ENCODE results near the gene AP3M1.
A peak's percentile ranks its signal among the peaks of the same experiment; 100 is the strongest.
"Not testable (repeated sequence)": the region's sequence is repeated elsewhere in the genome, so short reads cannot be mapped to it uniquely, and the experiment has no call there.

AP3M1 gene

DNA sequence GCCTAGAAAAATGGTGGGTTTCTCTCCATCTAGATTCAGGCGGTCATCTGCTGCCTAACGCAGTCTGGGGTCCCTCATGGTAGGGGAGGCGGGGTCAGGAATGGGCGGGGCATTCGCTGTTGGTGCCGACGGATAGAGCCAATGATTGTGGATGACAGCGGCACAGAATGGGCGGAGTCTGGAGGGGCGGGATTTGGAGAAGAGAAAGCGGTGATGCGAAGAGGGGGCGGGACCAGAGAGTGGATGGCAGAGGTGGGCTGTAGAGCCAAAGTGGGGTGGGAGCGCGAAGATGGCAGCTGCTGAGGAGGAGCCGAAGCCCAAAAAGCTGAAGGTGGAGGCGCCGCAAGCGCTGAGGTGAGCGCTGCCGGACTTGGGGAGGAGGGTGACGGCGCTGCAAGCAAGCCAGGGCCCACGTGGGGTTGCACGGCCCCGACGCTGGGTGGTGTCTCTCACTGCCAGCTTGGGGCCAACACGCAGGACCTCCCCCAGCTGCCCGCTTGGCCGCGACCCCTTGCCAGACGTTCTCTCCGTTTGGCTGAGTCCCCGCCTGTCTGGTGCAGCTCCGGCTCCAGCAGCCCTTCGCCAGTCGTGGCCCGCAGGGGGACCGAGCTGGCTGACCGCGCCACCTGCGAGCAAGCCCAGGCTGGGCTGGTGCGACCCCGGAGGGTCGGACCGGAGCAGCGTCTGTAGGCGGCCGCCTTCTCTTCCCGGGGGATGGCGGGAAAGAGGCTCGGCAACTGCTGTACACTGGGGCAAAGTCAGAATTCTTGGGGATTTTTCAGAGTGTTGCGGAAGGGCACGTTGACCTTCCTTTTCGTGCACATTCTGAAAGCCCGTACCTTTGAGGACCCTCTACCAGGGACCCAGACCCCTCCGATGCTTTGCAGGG lies 606 bp upstream of the AP3M1 start, which contains the start of gene ADK:
Gene ADK, plus strand, starts transcription at position 232 of the 889 bp plus-strand sequence. Its CDS starts 58 bp downstream, at position 290.
- in situ Hi-C loops (cut with HindIII; ENCODE audit: low sequenced_read_pairs): no loop called here
- peak within 1 kb of the TSS; percentile 95 for H3K4me3 ChIP-seq (ENCODE audit: low read depth, low read length)
- peak; percentile 96 for DNase-seq (ENCODE audit: low read depth)
- TF ChIP-seq, protein P1, sequence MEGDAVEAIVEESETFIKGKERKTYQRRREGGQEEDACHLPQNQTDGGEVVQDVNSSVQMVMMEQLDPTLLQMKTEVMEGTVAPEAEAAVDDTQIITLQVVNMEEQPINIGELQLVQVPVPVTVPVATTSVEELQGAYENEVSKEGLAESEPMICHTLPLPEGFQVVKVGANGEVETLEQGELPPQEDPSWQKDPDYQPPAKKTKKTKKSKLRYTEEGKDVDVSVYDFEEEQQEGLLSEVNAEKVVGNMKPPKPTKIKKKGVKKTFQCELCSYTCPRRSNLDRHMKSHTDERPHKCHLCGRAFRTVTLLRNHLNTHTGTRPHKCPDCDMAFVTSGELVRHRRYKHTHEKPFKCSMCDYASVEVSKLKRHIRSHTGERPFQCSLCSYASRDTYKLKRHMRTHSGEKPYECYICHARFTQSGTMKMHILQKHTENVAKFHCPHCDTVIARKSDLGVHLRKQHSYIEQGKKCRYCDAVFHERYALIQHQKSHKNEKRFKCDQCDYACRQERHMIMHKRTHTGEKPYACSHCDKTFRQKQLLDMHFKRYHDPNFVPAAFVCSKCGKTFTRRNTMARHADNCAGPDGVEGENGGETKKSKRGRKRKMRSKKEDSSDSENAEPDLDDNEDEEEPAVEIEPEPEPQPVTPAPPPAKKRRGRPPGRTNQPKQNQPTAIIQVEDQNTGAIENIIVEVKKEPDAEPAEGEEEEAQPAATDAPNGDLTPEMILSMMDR (IDR thresholded peaks at IDR 0.05; ENCODE audit: low read depth, low read length, missing control alignments): peak; percentile 19

DNA sequence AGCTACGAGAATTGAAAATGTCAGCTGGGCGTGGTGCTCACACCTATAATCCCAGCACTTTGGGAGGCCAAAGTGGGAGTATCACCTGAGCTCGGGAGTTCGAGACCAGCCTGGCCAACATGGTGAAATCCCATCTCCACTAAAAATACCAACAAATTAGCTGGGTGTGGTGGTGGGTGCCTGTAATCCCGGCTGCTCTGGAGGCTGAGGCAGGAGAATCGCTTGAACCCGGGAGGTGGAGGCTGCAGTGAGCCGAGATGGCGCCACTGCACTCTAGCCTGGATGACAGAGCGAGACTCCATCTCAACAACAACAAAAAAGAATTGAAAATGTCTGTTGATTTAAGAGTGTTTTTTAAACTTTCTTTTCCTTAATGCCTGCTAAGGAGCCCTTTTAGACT lies 3.6 kb downstream of the AP3M1 start:
- H3K4me3 ChIP-seq (ENCODE audit: low read depth, low read length); DNase-seq (ENCODE audit: low read depth); in situ Hi-C loops (cut with HindIII; ENCODE audit: low sequenced_read_pairs): not testable (repeated sequence)

GRCh38 chr10:74145133-74145532 lies 5.5 kb downstream of the AP3M1 start:
- H3K4me3 ChIP-seq (ENCODE audit: low read depth, low read length): no peak overlapping the region
- TF ChIP-seq, protein P1 (IDR thresholded peaks at IDR 0.05; ENCODE audit: low read depth, low read length, missing control alignments): no peak
- DNase-seq (ENCODE audit: low read depth): peak; percentile 76
- in situ Hi-C loops (cut with HindIII; ENCODE audit: low sequenced_read_pairs): no loop called here

DNA sequence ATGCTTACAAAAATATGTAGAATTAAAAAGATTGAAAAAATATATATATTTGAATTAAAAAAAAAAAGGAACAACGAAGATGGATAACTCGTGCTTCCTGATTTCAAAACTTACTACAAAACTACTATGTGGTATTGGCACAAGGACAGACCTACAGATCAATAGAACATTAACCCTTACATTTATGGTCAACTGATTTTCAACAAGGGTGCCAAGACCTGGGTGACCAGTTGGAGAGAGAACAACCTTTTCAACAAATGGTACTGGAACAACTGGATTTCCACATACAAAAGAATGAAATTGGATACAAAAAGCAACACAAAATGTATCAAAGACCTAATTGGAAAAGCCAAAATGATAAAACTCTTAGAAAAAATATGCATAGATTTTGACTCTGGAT lies 10.1 kb downstream of the AP3M1 start:
- TF ChIP-seq, protein P1 (IDR thresholded peaks at IDR 0.05; ENCODE audit: low read depth, low read length, missing control alignments): no peak
- DNase-seq (ENCODE audit: low read depth): no peak
- no peak overlapping the region for H3K4me3 ChIP-seq (ENCODE audit: low read depth, low read length)
- in situ Hi-C loops (cut with HindIII; ENCODE audit: low sequenced_read_pairs): no loop called here

DNA sequence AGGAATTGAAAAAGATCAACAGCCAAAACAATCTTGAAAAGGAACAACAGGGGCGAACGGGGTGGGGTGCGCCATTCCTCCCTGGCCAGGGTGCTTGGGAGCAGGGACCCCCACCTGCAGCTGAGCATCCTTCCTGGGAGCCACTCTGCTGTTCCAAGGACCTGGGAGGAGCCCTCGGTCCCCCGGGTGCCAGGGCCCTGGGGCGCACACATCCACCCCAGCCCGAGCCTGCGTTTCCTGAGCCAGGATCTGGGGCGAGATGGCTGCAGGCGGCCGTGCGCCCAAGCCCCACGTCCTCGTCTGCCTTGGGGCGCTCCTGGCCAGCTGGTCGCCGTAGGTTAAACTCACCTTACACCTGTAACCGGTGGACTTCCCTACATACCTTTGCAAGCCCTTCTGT lies 10.6 kb downstream of the AP3M1 start:
- in situ Hi-C loops (cut with HindIII; ENCODE audit: low sequenced_read_pairs): no loop called here
- TF ChIP-seq, protein P1 (IDR thresholded peaks at IDR 0.05; ENCODE audit: low read depth, low read length, missing control alignments): no peak
- no peak for DNase-seq (ENCODE audit: low read depth)

GRCh38 chr10:74138596-74138995 lies 12.0 kb downstream of the AP3M1 start:
- in situ Hi-C loops (cut with HindIII; ENCODE audit: low sequenced_read_pairs); H3K4me3 ChIP-seq (ENCODE audit: low read depth, low read length); DNase-seq (ENCODE audit: low read depth): not testable (repeated sequence)

More for the DNA sequence above, 10.6 kb downstream of the AP3M1 start:
- H3K4me3 ChIP-seq (ENCODE audit: low read depth, low read length): no peak overlapping the region

- in situ Hi-C loops (cut with HindIII; ENCODE audit: low sequenced_read_pairs): no loop called here
Measured at GRCh38 chr10:74137992-74138391, 12.6 kb downstream of the AP3M1 start.

More at GRCh38 chr10:74137992-74138391, 12.6 kb downstream of the AP3M1 start:
- TF ChIP-seq, protein P1 (IDR thresholded peaks at IDR 0.05; ENCODE audit: low read depth, low read length, missing control alignments): no peak
- no peak overlapping the region for H3K4me3 ChIP-seq (ENCODE audit: low read depth, low read length)
- no peak for DNase-seq (ENCODE audit: low read depth)

Measured in astrocyte of the cerebellum (primary cell).